RWPE2 (cell line): ENCODE measurements around the gene SLC35F2.
"Not testable (repeated sequence)": the region's sequence is repeated elsewhere in the genome, so short reads cannot be mapped to it uniquely, and the experiment has no call there.

Experiments used
- ATAC-seq: fragments of 200-7000 bp; cut with Tn5 transposase; 3 replicates; pipeline ENCODE4 v1.9.1; 2021; ENCODE audit warnings: low read depth
- DNase-seq: peaks from one replicate; pipeline ENCODE4 v3.0.0-alpha.2; 2020; ENCODE audit warnings: low spot score
- H3K27ac ChIP-seq: fragments of 450-650 bp; 2 replicates; pipeline ENCODE4 v1.5.1; 2017; ENCODE audit warnings: mild to moderate bottlenecking; ENCODE audit not compliant: poor library complexity, severe bottlenecking
- H3K27me3 ChIP-seq: fragments of 250-450 bp; sonication (Bioruptor Pico); 2 replicates; pipeline ENCODE4 v1.5.1; 2021; ENCODE audit warnings: mild to moderate bottlenecking, moderate library complexity; ENCODE audit not compliant: insufficient read depth, poor library complexity, severe bottlenecking
- H3K36me3 ChIP-seq: fragments of 250-450 bp; sonication (Bioruptor Pico); 2 replicates; pipeline ENCODE4 v1.5.1; 2020; ENCODE audit warnings: low read depth, mild to moderate bottlenecking, moderate library complexity
- H3K4me1 ChIP-seq: fragments of 250-450 bp; sonication (Bioruptor Pico); 2 replicates; pipeline ENCODE4 v1.5.1; 2021; ENCODE audit warnings: mild to moderate bottlenecking, moderate library complexity; ENCODE audit not compliant: insufficient read depth, poor library complexity, severe bottlenecking
- H3K4me3 ChIP-seq: fragments of 250-450 bp; sonication (Bioruptor Pico); 2 replicates; pipeline ENCODE4 v1.5.1; 2021; ENCODE audit warnings: mild to moderate bottlenecking, moderate library complexity; ENCODE audit not compliant: severe bottlenecking
- H3K9me3 ChIP-seq: fragments of 250-450 bp; sonication (Bioruptor Pico); 2 replicates; pipeline ENCODE4 v1.5.1; 2021; ENCODE audit warnings: mild to moderate bottlenecking, moderate library complexity; ENCODE audit not compliant: severe bottlenecking
- TF ChIP-seq, protein P1 (sequence below): fragments of 450-650 bp; IDR thresholded peaks from one replicate; pipeline ENCODE4 v1.5.1; 2017; ENCODE audit warnings: mild to moderate bottlenecking, moderate library complexity; ENCODE audit not compliant: poor library complexity, severe bottlenecking

The SLC35F2 gene

DNA sequence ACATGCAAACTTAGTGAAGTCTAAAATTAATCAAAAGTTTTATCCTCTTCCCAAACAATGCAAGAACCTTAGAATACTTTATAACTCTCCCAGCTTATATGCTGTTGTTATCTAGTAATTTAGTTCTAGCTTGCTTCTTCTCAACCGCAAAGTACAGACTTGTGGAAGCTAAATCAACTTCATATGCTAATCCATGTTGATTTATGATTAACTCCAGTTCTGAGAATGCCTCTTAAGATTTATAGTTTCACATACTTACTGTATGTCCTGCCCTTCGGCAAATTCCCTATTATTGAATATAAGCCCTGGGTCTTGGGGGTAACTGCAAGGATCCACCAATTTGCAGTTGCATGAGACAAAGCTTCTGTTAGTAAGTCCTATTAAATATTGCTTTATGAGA lies 17.6 kb upstream of the SLC35F2 start:
- no peak overlapping the region for H3K27ac ChIP-seq
- H3K9me3 ChIP-seq, result no peaks in the 10 kb centered on the region
- DNase-seq (no peak), ATAC-seq (no peak)
- H3K27me3 ChIP-seq, result no peaks in the 10 kb centered on the region
- no peaks in the 10 kb centered on the region for H3K4me1 ChIP-seq
- H3K36me3 ChIP-seq, result no peaks in the 10 kb centered on the region
- TF ChIP-seq, protein P1, sequence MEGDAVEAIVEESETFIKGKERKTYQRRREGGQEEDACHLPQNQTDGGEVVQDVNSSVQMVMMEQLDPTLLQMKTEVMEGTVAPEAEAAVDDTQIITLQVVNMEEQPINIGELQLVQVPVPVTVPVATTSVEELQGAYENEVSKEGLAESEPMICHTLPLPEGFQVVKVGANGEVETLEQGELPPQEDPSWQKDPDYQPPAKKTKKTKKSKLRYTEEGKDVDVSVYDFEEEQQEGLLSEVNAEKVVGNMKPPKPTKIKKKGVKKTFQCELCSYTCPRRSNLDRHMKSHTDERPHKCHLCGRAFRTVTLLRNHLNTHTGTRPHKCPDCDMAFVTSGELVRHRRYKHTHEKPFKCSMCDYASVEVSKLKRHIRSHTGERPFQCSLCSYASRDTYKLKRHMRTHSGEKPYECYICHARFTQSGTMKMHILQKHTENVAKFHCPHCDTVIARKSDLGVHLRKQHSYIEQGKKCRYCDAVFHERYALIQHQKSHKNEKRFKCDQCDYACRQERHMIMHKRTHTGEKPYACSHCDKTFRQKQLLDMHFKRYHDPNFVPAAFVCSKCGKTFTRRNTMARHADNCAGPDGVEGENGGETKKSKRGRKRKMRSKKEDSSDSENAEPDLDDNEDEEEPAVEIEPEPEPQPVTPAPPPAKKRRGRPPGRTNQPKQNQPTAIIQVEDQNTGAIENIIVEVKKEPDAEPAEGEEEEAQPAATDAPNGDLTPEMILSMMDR, result no peak
- no peak overlapping the region for H3K4me3 ChIP-seq

DNA sequence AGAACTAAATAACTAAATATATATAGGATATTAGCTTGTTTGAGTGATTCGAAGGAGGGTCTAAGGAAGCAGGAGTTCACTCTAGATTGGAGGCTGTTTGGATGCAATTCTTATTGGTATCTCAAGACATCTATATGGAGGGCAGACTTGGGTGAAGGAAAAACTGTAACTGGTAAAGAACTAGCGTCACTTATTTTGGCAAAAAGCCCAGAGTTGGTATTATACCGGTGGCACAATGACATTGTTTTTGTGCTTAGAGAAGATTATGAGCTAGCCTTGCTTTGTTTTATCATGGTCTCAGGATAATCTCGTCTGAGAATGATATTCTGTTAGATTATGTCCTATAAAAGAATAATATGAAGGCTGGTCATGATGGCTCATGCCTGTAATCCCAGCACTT lies 6.0 kb upstream of the SLC35F2 start:
- ATAC-seq, result no peak
- TF ChIP-seq, protein P1, result no peak
- Histone ChIP-seq H3K9me3 (no peaks in the 10 kb centered on the region), H3K27ac (no peak overlapping the region), H3K4me1 (no peaks in the 10 kb centered on the region), H3K4me3 (no peak overlapping the region), H3K27me3 (no peaks in the 10 kb centered on the region), H3K36me3 (no peaks in the 10 kb centered on the region)
- DNase-seq, result no peak

DNA sequence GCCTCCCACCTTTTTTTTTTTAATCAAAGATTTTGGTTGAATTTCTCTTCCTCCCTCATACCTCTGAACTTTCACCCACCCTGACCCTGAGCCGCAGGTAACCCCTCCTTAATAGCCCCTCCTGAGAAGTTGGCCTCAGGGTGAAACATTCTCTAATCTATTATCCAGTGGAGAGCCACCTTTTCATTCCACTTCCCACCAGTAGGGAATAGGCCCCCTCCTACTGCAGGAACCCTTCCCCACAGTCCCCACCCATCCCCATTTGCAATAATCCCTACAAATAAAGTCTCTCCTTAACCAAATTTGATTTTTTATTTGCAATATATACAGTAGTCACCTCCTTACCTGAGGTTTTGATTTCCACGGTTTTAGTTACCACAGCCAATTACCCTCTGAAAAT lies 2.1 kb upstream of the SLC35F2 start:
- Histone ChIP-seq H3K9me3 (no peaks in the 10 kb centered on the region), H3K27ac (no peak overlapping the region), H3K27me3 (no peaks in the 10 kb centered on the region), H3K4me3 (no peak overlapping the region), H3K36me3 (no peaks in the 10 kb centered on the region; the same call in 1 of the 2 replicates), H3K4me1 (no peaks in the 10 kb centered on the region)
- DNase-seq, result no peak
- TF ChIP-seq, protein P1, result no peak
- no peak for ATAC-seq

DNA sequence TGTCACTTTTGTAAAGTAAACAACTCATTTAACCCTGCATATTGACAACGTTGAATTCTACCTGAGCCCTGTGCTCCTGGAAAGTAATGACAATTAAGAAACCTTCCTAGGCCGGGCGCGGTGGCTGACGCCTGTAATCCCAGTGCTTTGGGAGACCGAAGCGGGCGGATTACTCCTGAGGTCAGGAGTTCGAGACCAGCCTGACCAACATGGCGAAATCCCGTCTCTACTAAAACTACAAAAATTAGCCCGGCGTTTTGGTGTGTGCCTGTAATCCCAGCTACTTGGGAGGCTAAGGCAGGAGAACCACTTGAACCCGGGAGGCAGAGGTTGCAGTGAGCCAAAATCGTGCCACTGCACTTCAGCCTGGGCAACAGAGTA lies 1.6 kb upstream of the SLC35F2 start:
- H3K4me1 ChIP-seq, H3K36me3 ChIP-seq, DNase-seq, H3K27me3 ChIP-seq, H3K9me3 ChIP-seq, ATAC-seq, H3K4me3 ChIP-seq: not testable (repeated sequence)
- H3K27ac ChIP-seq, result peak overlapping the region; percentile 71

DNA sequence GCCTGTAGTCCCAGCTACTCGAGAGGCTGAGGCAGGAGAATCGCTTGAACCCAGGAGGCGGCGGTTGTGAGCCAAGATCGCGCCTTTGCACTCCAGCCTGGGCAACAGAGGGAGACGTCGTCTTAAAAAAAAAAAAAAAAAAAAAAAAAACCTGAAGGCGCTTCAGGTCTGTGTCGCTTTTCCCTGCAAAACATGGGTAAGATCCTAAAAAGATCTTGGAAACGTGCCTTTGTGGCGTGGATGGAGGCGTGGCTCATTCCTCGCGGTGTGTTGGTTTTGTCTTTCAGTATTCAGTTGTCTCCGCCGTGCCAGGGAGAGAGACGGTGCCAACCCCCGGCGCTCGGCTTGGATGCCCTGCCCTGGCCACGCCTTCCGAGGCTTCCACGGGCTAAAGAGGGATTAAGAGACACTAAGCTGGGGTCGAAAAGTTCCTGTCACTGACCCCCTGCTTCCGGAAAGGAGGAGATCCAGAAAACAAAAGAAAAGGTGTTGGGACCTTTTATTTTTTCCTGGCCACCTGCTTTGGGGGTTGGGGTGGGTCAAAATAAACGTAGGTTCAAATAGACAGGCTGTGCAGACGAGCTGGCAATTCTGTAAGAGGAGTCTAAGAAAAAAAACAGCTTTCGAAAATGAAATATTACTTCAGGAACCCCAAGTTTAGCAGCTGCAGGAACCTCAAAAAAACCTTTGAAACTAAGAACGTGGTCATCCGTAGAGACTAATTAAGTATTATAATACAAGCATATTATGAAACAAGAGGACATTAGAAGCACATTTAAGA lies 1.1 kb upstream of the SLC35F2 start:
- Histone ChIP-seq H3K9me3 (no peaks in the 10 kb centered on the region), H3K36me3 (peaks cover 9% of the 10 kb centered on the region), H3K27me3 (no peaks in the 10 kb centered on the region), H3K4me1 (no peaks in the 10 kb centered on the region), H3K4me3 (peak overlapping the region; percentile 91), H3K27ac (peak overlapping the region; percentile 71)
- TF ChIP-seq, protein P1, result no peak
- DNase-seq, result peak; percentile 59
- no peak; the same call in 2 of the 3 replicates for ATAC-seq
